ENCODE results near the gene CHST15. TPM values are rescaled to one million over a fixed set of nuclear protein-coding genes. Genes with fewer than 3 reads are reported as not detected.

CHST15 gene
- total and polyA plus RNA-seq, 2 of the 8 experiments (the other 6 are each of a cell fraction or from before 2014, with no cell fraction given): 8.8 to 9.1 TPM

DNA sequence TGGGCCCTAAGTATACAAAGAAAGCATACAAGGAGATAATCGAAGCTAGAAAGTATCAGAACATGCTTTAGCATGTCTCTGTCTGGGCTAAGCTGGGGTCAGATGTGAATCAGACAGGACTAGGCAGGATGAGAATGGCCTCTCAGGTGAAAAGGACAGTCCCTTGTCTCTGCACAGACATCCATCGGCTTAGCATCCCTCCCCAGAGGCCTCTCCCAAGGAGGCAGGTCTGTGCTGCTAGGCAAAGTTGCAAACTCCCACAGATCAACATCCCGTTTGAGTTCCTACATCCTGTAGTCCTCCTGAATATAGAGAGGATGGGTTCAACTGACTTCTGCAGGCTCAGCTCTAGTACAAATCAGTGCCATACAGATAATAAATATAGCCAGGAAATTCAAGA lies 24.5 kb downstream of the CHST15 start:
- Histone ChIP-seq H2BK12ac (ENCODE audit: low read depth, low read length) (0 out of 2 replicates have a peak overlapping the region, but pooled peaks have one; percentile 29), H3K23ac (ENCODE audit: insufficient read length) (no peak overlapping the region), H3K4ac (replicated peaks; ENCODE audit: insufficient read length, low read depth, low read length) (no peak overlapping the region), H2AK5ac (ENCODE audit: low read depth, low read length) (no peak overlapping the region), H4K20me1 (replicated peaks in 1 of 2; ENCODE audit: control insufficient read depth in 1 of 2, insufficient read depth in 2 of 2, low read length in 2 of 2) (no peaks in the 10 kb centered on the region), H4K91ac (replicated peaks; ENCODE audit: insufficient read length, low read length) (no peak overlapping the region), H3K9me3 (ENCODE audit: insufficient read depth in 2 of 2, low read depth in 1 of 2, low read length in 1 of 2) (no peaks in the 10 kb centered on the region), H2BK20ac (ENCODE audit: low read length) (peak overlapping the region; percentile 75; the same call in 1 of the 2 replicates), H3K79me1 (ENCODE audit: low read depth, low read length) (peaks cover 4% of the 10 kb centered on the region), H3K27ac (ENCODE audit: low read depth, low read length) (no peak overlapping the region), H3K27me3 (replicated peaks in 1 of 4; ENCODE audit: control insufficient read depth in 3 of 4, extremely low read depth in 1 of 4, insufficient read depth in 3 of 4, low read length in 3 of 4) (no peaks in the 10 kb centered on the region), H3K23me2 (ENCODE audit: low read depth, low read length) (no peaks in the 10 kb centered on the region), H3K18ac (ENCODE audit: extremely low read depth, low read length) (no peak overlapping the region), H3K14ac (ENCODE audit: insufficient read length) (no peak overlapping the region), H3K79me2 (ENCODE audit: control insufficient read depth in 1 of 2, insufficient read depth in 2 of 2, low read length in 2 of 2) (no peaks in the 10 kb centered on the region), H3K4me1 (replicated peaks in 1 of 4; ENCODE audit: control insufficient read depth in 3 of 4, insufficient read depth in 4 of 4, low read length in 3 of 4) (peaks cover 6 to 32% (median 26%) of the 10 kb centered on the region in 4 experiments), H2AFZ (ENCODE audit: low read length) (no peak overlapping the region), H2BK5ac (ENCODE audit: low read depth, low read length) (peak overlapping the region; percentile 60; the same call in 1 of the 2 replicates), H3K4me3 (ENCODE audit: extremely low read depth in 1 of 4, insufficient read depth in 2 of 4, low read depth in 3 of 4, low read length in 4 of 4) (no peak overlapping the region), H2BK15ac (ENCODE audit: low read length) (peak overlapping the region; percentile 65; the same call in 1 of the 2 replicates), H4K8ac (ENCODE audit: extremely low read depth, insufficient read depth, low read length) (no peak overlapping the region), H3K4me2 (ENCODE audit: insufficient read depth in 1 of 2, low read depth in 2 of 2, low read length in 2 of 2) (no peak overlapping the region), H2BK120ac (replicated peaks; ENCODE audit: low read depth, low read length) (no peak overlapping the region), H3K36me3 (ENCODE audit: control insufficient read depth in 2 of 4, insufficient read depth in 4 of 4, low read length in 3 of 4) (no peaks in the 10 kb centered on the region), H3K56ac (replicated peaks; ENCODE audit: insufficient read length, low read depth, low read length) (no peak overlapping the region), H3K9ac (replicated peaks in 1 of 4; ENCODE audit: extremely low read depth in 1 of 4, low read depth in 3 of 4, low read length in 3 of 4) (no peak overlapping the region), H4K5ac (ENCODE audit: insufficient read length, low read depth, low read length) (no peak overlapping the region)
- FAIRE-seq: no peak
- TF ChIP-seq, protein P1, sequence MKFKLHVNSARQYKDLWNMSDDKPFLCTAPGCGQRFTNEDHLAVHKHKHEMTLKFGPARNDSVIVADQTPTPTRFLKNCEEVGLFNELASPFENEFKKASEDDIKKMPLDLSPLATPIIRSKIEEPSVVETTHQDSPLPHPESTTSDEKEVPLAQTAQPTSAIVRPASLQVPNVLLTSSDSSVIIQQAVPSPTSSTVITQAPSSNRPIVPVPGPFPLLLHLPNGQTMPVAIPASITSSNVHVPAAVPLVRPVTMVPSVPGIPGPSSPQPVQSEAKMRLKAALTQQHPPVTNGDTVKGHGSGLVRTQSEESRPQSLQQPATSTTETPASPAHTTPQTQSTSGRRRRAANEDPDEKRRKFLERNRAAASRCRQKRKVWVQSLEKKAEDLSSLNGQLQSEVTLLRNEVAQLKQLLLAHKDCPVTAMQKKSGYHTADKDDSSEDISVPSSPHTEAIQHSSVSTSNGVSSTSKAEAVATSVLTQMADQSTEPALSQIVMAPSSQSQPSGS (IDR thresholded peaks at IDR 0.05; ENCODE audit: low read length): no peak
- TF ChIP-seq POU5F1 (IDR thresholded peaks at IDR 0.05; ENCODE audit: low read depth, low read length) (no peak), CEBPB (IDR thresholded peaks at IDR 0.05; ENCODE audit: low read depth, low read length) (no peak)
- ChIA-PET POLR2A (ENCODE audit: partially characterized antibody) (interaction anchor here (1.4 kb wide), 1 partner anchor 19 kb away, joined by 3 read pairs; no protein-coding TSS in a partner anchor), CTCF (ENCODE audit: partially characterized antibody) (interaction anchor here (1.1 kb wide), 1 partner anchor 9 kb away, joined by 4 read pairs; no protein-coding TSS in a partner anchor)
- 77% methylated on average over 3 of the region's 3 CpGs; no CpG with 5 or more reads in 1 of the 2 experiments for WGBS, 2 experiments (ENCODE audit: extremely low coverage in 1 of 2, insufficient coverage in 1 of 2, insufficient read length in 1 of 2, insufficient replicate concordance in 2 of 2, low coverage in 1 of 2, low lambda C conversion rate in 2 of 2, missing lambda C conversion rate in 1 of 2)
- DNase-seq (ENCODE audit: low read depth in 1 of 2, low spot score in 2 of 2): no peak
